NCI-H2196 treated with DMSO at 0.1 percent for 48 hours (cell line): ENCODE results near the gene RESP18.
A peak's percentile ranks its signal among the peaks of the same experiment; 100 is the strongest.

Source experiments
- DNase-seq: peaks from one replicate; lab custom pipeline; 2025; ENCODE audit not compliant: unreplicated experiment; lab: John Stamatoyannopoulos, UW

Gene RESP18

GRCh38 chr2:219278655-219279150 is 53.8 kb downstream of the RESP18 start:
- DNase-seq, result no peak

GRCh38 chr2:219277703-219278654 is 54.6 kb downstream of the RESP18 start:
- peak; percentile 86 for DNase-seq
